ENCODE results near the gene STX2.

GRCh38 chr12:130880411-130880885 lies 41.4 kb upstream of the STX2 start:
- TF ChIP-seq, protein P1, sequence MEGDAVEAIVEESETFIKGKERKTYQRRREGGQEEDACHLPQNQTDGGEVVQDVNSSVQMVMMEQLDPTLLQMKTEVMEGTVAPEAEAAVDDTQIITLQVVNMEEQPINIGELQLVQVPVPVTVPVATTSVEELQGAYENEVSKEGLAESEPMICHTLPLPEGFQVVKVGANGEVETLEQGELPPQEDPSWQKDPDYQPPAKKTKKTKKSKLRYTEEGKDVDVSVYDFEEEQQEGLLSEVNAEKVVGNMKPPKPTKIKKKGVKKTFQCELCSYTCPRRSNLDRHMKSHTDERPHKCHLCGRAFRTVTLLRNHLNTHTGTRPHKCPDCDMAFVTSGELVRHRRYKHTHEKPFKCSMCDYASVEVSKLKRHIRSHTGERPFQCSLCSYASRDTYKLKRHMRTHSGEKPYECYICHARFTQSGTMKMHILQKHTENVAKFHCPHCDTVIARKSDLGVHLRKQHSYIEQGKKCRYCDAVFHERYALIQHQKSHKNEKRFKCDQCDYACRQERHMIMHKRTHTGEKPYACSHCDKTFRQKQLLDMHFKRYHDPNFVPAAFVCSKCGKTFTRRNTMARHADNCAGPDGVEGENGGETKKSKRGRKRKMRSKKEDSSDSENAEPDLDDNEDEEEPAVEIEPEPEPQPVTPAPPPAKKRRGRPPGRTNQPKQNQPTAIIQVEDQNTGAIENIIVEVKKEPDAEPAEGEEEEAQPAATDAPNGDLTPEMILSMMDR (optimal IDR thresholded peaks at IDR 0.05 in 1 of 3, IDR thresholded peaks at IDR 0.05 in 1 of 3, conservative IDR thresholded peaks at IDR 0.05 in 1 of 3; ENCODE audit: extremely low read depth in 1 of 3, insufficient read depth in 2 of 3, low read length in 3 of 3), result no peak
- no peak for TF ChIP-seq EZH2 (IDR thresholded peaks at IDR 0.05; ENCODE audit: low read length)
